PC-9 (cell line): ENCODE results near the gene CACNG7. TPM values are rescaled to one million over a fixed set of nuclear protein-coding genes. Genes with fewer than 3 reads are reported as not detected.

ENCODE experiments used
- BruUV-seq: library from RNA; stranded (reverse); fragments of 400-500 nt; replicated peaks from 2 replicates; lab custom pipeline; 2021; lab: Mats Ljungman, UMichigan
- CTCF ChIA-PET: fragments of 300-600 bp; sonication (Branson Sonifier 250); formaldehyde crosslinking; loops from one replicate; lab custom pipeline; 2022; ENCODE audit warnings: antibody characterized with exemption; lab: Charles Lee
- POLR2A ChIA-PET: fragments of 300-600 bp; sonication (Branson Sonifier 250); formaldehyde crosslinking; loops from one replicate; lab custom pipeline; 2022; ENCODE audit warnings: antibody characterized with exemption; ENCODE audit not compliant: unreplicated experiment; lab: Charles Lee
- DNase-seq, 2 experiments: peaks; one replicate each; pipeline versions ENCODE4 v3.0.0 to v3.0.0-alpha.2; 2015 to 2022; ENCODE audit warnings: mixed read lengths in 1 of 2
- H2AFZ ChIP-seq: fragments of 200-600 bp; sonication (generic); 2 replicates; pipeline ENCODE4 v1.8.1; 2017; ENCODE audit warnings: antibody characterized with exemption
- H3F3A ChIP-seq: fragments of 200-600 bp; sonication (generic); 2 replicates; pipeline ENCODE4 v1.8.1; 2017; ENCODE audit warnings: antibody characterized with exemption, mild to moderate bottlenecking, low read depth; ENCODE audit not compliant: insufficient read depth
- H3K27ac ChIP-seq: fragments of 200-600 bp; sonication (generic); 2 replicates; pipeline ENCODE4 v1.6.1; 2016; ENCODE audit warnings: mixed run types
- H3K27me3 ChIP-seq: fragments of 200-600 bp; sonication (generic); 2 replicates; pipeline ENCODE4 v1.6.1; 2016; ENCODE audit warnings: low read depth, mixed run types; ENCODE audit not compliant: insufficient read depth
- H3K36me3 ChIP-seq: fragments of 200-600 bp; sonication (generic); 2 replicates; pipeline ENCODE4 v1.6.1; 2016; ENCODE audit warnings: low read depth, mixed run types
- H3K4me1 ChIP-seq: fragments of 200-600 bp; sonication (generic); replicated peaks from 2 replicates; pipeline ENCODE4 v1.6.1; 2016; ENCODE audit warnings: mixed run types; ENCODE audit not compliant: insufficient read depth
- H3K4me2 ChIP-seq: fragments of 200-600 bp; sonication (generic); 2 replicates; pipeline ENCODE4 v1.6.1; 2017; ENCODE audit warnings: mixed run types
- H3K4me3 ChIP-seq: fragments of 200-600 bp; sonication (generic); 2 replicates; pipeline ENCODE4 v1.6.1; 2016; ENCODE audit warnings: mixed run types
- H3K79me2 ChIP-seq: fragments of 200-600 bp; sonication (generic); 2 replicates; pipeline ENCODE4 v1.6.1; 2017; ENCODE audit warnings: low read depth, mixed run types
- H3K9me2 ChIP-seq: fragments of 200-600 bp; sonication (generic); 2 replicates; pipeline ENCODE4 v1.8.1; 2017; ENCODE audit warnings: mild to moderate bottlenecking; ENCODE audit not compliant: insufficient read depth
- H3K9me3 ChIP-seq: fragments of 200-600 bp; sonication (generic); 2 replicates; pipeline ENCODE4 v1.8.1; 2016; ENCODE audit warnings: low read depth; ENCODE audit not compliant: insufficient read depth
- H4K20me1 ChIP-seq: fragments of 200-600 bp; sonication (generic); 2 replicates; pipeline ENCODE4 v1.8.1; 2017; ENCODE audit not compliant: insufficient read depth
- EZH2 ChIP-seq: fragments of 200-600 bp; sonication (generic); IDR thresholded peaks from 2 replicates; pipeline ENCODE4 v1.8.0; 2017; ENCODE audit warnings: antibody characterized with exemption, low read depth
- intact Hi-C: fragments of 100-400 bp; cut with micrococcal nuclease; formaldehyde crosslinking; loops from one replicate; pipeline ENCODE4 v1.10.0; 2022; ENCODE audit not compliant: unreplicated experiment
- total RNA-seq: library from RNA; stranded (reverse); gene quantifications from 2 replicates; pipeline ENCODE4 v1.2.3, GENCODE V29; 2021
- TF ChIP-seq, protein P1 (sequence below): fragments of 200-600 bp; sonication (generic); conservative IDR thresholded peaks from 2 replicates; pipeline ENCODE4 v1.6.1; 2017; ENCODE audit warnings: mixed run types, antibody characterized with exemption, mild to moderate bottlenecking, moderate library complexity

The CACNG7 gene
- total RNA-seq, 1 experiment from 2014 or later, result not detected

DNA sequence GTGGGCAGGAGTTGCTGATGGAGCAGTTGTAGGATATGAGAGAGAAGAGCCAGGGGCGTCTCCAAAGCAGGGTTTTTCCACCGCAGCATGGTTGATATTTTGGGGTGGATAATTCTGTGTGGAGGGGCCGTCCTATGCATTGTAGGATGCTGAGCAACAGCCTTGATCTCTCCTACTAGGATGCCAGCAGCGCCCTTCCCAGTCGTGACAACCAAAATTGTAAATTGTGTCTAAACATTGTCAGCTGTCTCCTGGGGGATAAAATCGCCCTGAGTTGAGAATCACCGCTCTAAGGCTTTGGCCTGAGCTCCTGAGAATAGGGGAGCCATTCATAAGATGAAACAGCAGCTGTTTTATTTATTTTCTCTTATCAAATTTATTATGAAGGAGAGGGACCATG lies 57.9 kb downstream of the CACNG7 start:
- Histone ChIP-seq H3F3A (peaks cover 7% of the 10 kb centered on the region; the same call in 1 of the 2 replicates), H3K4me2 (no peak overlapping the region), H3K27ac (no peak overlapping the region), H3K9me3 (no peaks in the 10 kb centered on the region), H3K9me2 (no peaks in the 10 kb centered on the region), H4K20me1 (no peaks in the 10 kb centered on the region), H3K27me3 (no peaks in the 10 kb centered on the region; the same call in 1 of the 2 replicates), H3K36me3 (no peaks in the 10 kb centered on the region), H2AFZ (no peak overlapping the region), H3K79me2 (no peaks in the 10 kb centered on the region), H3K4me1 (no peaks in the 10 kb centered on the region), H3K4me3 (no peak overlapping the region)
- BruUV-seq, result no TSS peak
- TF ChIP-seq EZH2, result no peak
- TF ChIP-seq, protein P1, sequence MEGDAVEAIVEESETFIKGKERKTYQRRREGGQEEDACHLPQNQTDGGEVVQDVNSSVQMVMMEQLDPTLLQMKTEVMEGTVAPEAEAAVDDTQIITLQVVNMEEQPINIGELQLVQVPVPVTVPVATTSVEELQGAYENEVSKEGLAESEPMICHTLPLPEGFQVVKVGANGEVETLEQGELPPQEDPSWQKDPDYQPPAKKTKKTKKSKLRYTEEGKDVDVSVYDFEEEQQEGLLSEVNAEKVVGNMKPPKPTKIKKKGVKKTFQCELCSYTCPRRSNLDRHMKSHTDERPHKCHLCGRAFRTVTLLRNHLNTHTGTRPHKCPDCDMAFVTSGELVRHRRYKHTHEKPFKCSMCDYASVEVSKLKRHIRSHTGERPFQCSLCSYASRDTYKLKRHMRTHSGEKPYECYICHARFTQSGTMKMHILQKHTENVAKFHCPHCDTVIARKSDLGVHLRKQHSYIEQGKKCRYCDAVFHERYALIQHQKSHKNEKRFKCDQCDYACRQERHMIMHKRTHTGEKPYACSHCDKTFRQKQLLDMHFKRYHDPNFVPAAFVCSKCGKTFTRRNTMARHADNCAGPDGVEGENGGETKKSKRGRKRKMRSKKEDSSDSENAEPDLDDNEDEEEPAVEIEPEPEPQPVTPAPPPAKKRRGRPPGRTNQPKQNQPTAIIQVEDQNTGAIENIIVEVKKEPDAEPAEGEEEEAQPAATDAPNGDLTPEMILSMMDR, result no peak
- POLR2A ChIA-PET, result no interaction called here
- intact Hi-C loops, result no loop called here
- no peak for DNase-seq
- CTCF ChIA-PET, result no interaction called here

DNA sequence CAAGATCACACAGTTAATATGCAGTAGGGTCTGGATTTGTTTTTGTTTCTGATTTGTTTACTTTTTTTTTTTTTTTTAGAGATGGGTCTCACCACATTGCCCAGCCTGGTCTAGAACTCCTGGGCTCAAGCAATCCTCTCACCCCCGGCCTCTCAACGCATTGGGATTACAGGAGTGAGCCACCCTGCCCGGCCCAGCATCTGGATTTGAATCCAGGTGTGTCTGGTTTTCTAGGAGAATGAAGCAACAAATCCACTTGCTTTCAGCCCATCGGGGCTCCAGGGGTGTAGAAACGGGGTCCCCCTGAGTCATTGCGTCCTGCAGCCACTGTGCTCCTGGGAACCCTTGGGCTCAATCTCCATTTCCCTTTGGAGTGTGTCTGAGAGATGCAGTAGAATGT lies 60.3 kb downstream of the CACNG7 start:
- ChIA-PET POLR2A (no interaction called here), CTCF (no interaction called here)
- no peaks in the 10 kb centered on the region for H3K9me3 ChIP-seq
- H3K27ac ChIP-seq, result no peak overlapping the region
- no peak overlapping the region for H3K4me3 ChIP-seq
- H3K9me2 ChIP-seq, result no peaks in the 10 kb centered on the region
- H2AFZ ChIP-seq, result no peak overlapping the region
- BruUV-seq, result no TSS peak
- no peak for TF ChIP-seq EZH2
- TF ChIP-seq, protein P1, result no peak
- DNase-seq, result no peak
- no peaks in the 10 kb centered on the region for H3K4me1 ChIP-seq
- H3K27me3 ChIP-seq, result no peaks in the 10 kb centered on the region
- no peaks in the 10 kb centered on the region for H3K36me3 ChIP-seq
- no peaks in the 10 kb centered on the region for H3K79me2 ChIP-seq
- H3K4me2 ChIP-seq, result no peak overlapping the region
- intact Hi-C loops, result no loop called here
- H4K20me1 ChIP-seq, result no peaks in the 10 kb centered on the region
- peaks cover 7% of the 10 kb centered on the region; the same call in 1 of the 2 replicates for H3F3A ChIP-seq

DNA sequence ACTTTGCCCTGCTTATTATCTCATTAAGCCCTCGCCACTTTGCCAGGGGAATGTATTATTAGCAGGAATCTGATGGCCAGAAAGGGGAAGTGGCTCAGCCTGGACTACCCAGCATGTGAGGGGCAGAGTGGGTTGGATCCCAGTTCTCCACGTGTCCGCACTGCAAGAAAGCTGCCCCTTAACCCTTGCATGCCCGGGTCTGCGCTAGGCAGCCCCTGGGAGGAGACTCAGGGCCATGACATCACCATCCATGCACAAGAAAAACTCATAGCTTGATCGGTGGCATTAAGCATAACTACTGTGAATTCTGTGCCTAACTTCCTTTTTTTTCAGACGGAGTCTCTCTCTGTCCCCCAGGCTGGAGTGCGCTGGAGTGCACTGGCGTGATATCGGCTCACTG lies 62.6 kb downstream of the CACNG7 start:
- Histone ChIP-seq H3K27ac (no peak overlapping the region), H3F3A (peaks cover 7% of the 10 kb centered on the region; the same call in 1 of the 2 replicates), H3K4me1 (no peaks in the 10 kb centered on the region), H3K9me3 (no peaks in the 10 kb centered on the region), H2AFZ (no peak overlapping the region), H3K4me2 (no peak overlapping the region), H3K4me3 (no peak overlapping the region), H4K20me1 (no peaks in the 10 kb centered on the region), H3K79me2 (no peaks in the 10 kb centered on the region), H3K27me3 (no peaks in the 10 kb centered on the region), H3K36me3 (no peaks in the 10 kb centered on the region), H3K9me2 (no peaks in the 10 kb centered on the region)
- ChIA-PET POLR2A (no interaction called here), CTCF (no interaction called here)
- intact Hi-C loops, result no loop called here
- BruUV-seq, result no TSS peak
- TF ChIP-seq EZH2, result no peak
- TF ChIP-seq, protein P1, result no peak
- DNase-seq, result no peak
